Measurements from ENCODE around the gene KNTC1.

GRCh38 chr12:122571821-122572220 is 44.8 kb downstream of the KNTC1 start:
- TF ChIP-seq GABPA (IDR thresholded peaks at IDR 0.05; ENCODE audit: low read depth) = no peak
- TF ChIP-seq, protein P1, sequence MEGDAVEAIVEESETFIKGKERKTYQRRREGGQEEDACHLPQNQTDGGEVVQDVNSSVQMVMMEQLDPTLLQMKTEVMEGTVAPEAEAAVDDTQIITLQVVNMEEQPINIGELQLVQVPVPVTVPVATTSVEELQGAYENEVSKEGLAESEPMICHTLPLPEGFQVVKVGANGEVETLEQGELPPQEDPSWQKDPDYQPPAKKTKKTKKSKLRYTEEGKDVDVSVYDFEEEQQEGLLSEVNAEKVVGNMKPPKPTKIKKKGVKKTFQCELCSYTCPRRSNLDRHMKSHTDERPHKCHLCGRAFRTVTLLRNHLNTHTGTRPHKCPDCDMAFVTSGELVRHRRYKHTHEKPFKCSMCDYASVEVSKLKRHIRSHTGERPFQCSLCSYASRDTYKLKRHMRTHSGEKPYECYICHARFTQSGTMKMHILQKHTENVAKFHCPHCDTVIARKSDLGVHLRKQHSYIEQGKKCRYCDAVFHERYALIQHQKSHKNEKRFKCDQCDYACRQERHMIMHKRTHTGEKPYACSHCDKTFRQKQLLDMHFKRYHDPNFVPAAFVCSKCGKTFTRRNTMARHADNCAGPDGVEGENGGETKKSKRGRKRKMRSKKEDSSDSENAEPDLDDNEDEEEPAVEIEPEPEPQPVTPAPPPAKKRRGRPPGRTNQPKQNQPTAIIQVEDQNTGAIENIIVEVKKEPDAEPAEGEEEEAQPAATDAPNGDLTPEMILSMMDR (IDR thresholded peaks at IDR 0.05; ENCODE audit: insufficient read depth, low read length) = no peak
- no peak for TF ChIP-seq REST (IDR thresholded peaks at IDR 0.05; ENCODE audit: insufficient replicate concordance, low read depth)

All from HL-60 (cell line).